ENCODE measurements around the gene CMIP.

The CMIP gene

DNA sequence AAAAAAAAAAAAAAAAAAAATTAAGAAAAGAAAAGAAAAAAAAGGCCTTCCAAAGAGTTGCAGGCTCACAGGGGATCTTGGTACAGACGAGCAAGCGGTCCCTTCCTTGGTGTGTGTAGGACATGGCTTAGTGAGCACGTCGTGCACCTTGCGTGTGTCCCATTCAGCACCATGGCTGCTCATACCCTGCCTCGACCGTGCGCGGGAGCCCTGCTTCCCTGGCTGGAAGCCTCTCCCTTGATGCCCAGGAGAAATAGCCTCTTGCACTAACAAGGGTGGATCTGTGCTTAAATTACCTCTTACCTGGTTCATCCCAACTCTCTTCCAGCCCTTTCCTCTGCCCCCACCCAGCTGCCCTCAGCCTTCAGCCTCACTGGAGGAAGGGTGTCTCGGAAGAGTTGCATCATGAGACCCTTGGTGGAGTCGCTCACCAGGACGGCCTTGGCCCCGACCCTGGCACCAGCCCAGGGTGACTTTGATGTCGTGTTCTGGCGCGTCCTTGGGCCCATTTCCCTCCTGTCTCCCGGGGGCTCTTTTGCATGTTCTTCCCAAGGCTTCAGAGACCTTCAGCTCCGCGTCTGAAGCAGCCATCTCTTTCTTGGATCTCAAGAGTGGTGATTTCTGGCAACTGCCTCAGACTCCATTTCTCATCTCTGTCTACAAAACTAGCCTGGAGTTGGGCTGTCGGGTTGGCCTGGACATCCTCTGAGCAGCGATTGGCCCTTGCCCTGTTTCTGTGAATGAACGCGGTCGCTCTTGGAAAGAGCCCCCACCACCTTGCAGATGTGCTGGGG lies 127.2 kb downstream of the CMIP start:
- no peak overlapping the region for H3K4me3 ChIP-seq (replicated peaks in 1 of 2; ENCODE audit: low read depth in 2 of 2, low read length in 2 of 2)
- TF ChIP-seq, protein P1, sequence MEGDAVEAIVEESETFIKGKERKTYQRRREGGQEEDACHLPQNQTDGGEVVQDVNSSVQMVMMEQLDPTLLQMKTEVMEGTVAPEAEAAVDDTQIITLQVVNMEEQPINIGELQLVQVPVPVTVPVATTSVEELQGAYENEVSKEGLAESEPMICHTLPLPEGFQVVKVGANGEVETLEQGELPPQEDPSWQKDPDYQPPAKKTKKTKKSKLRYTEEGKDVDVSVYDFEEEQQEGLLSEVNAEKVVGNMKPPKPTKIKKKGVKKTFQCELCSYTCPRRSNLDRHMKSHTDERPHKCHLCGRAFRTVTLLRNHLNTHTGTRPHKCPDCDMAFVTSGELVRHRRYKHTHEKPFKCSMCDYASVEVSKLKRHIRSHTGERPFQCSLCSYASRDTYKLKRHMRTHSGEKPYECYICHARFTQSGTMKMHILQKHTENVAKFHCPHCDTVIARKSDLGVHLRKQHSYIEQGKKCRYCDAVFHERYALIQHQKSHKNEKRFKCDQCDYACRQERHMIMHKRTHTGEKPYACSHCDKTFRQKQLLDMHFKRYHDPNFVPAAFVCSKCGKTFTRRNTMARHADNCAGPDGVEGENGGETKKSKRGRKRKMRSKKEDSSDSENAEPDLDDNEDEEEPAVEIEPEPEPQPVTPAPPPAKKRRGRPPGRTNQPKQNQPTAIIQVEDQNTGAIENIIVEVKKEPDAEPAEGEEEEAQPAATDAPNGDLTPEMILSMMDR (IDR thresholded peaks at IDR 0.05; ENCODE audit: low read depth, low read length) = no peak
- DNase-seq (ENCODE audit: low read depth in 2 of 2) = no peak

DNA sequence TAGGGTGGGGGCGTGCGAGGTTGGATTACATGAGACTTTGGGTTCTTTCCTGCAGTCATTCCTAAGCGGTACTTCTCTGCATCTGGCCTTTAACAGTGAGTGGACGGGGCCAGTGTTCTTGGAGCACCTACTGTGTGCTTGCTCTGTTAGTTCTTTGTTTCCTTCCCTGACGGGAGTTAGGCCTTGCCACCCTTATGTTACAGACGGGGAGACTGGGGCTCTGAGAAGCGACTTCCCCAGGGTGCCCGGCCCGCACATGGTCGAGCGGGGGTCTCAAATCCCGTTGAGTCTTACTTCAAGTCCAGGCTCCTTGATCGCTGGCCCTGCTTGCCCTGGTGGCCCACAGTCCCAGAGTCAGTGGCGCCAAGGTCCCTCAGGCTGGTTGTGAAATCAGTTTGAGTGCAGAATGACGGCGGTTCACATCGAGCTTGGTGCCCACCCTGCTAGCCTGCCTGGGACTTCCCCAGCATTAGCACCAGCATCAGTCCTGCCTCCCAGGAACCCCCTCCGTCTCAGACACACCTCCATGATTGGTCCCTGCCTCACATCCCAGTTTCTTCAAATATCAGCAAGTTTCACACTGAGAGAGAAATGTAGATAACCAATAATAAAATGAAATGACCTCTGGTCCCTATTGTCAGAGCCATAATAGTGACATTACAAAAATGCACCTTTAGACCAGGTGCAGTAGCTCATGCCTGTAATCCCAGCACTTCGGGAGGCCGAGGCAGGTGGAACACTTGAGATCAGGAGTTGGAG lies 128.0 kb downstream of the CMIP start:
- DNase-seq (ENCODE audit: low read depth in 2 of 2) = no peak
- H3K4me3 ChIP-seq (replicated peaks in 1 of 2; ENCODE audit: low read depth in 2 of 2, low read length in 2 of 2) = no peak overlapping the region
- TF ChIP-seq, protein P1 (IDR thresholded peaks at IDR 0.05; ENCODE audit: low read depth, low read length) = no peak

DNA sequence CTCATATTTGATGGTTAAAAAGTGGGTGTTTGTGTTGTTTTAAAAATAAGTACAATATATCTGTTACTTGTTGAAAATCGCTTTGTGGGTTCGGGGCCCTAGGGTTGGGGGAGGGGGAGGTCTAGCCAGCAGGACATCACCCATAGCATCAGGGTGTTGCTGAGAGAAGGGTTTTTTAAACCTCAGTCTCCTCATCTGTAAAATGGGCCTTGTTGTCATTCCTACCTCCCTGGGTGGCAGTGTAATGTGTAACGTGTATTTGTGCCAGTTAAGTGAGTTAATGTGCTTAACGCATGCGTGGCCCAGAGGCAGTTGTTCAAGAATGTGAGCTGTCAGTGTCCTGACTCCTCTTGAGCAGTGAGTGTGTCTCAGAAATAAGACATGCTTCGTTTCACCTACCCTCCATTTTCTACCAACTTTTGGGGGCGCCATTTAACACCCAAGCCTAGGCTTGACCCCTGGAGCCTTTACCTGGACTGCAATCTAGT lies 129.0 kb downstream of the CMIP start:
- DNase-seq (ENCODE audit: low read depth in 2 of 2) = no peak
- TF ChIP-seq, protein P1 (IDR thresholded peaks at IDR 0.05; ENCODE audit: low read depth, low read length) = no peak
- H3K4me3 ChIP-seq (replicated peaks in 1 of 2; ENCODE audit: low read depth in 2 of 2, low read length in 2 of 2) = no peak overlapping the region

DNA sequence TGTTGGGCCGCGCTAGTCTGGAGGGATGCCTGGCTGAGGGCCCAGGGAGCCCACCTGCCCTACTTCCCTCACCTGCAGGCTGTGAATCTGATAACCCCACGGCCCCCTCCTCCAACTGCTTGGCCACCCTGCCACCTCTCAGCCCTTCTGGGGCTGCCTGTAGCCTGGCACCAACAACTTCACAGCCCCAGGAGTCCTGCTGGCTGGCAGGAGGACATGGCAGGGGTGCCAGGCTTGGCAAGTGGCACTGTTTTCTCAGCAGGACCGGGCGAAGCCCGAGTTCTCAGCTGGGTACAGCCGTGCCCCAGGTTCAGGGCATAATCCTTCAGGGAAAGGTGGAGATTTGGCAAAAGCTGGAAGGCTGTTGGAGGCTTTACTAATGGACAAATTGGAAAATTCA lies 129.6 kb downstream of the CMIP start:
- DNase-seq (ENCODE audit: low read depth in 2 of 2) = no peak
- no peak overlapping the region for H3K4me3 ChIP-seq (replicated peaks in 1 of 2; ENCODE audit: low read depth in 2 of 2, low read length in 2 of 2)
- TF ChIP-seq, protein P1 (IDR thresholded peaks at IDR 0.05; ENCODE audit: low read depth, low read length) = no peak

DNA sequence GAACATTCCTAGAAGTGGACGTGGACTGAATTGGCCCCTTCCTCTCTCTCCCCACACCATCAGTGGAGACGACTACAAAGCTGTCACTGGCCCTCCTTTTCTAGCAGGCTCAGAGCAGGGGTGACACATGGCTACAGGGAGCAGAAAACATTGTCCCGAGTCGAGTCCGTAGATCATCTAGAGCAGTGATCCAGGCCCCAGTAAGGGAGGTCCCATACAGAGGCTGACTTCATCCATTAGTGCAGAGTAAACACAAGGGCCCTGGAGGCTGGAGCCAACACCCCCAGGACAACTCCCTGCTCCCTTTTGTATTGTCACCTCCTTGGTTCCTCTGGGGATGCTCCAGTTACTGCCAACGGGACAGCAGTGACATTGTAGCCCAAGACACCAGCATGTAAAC lies 130.7 kb downstream of the CMIP start:
- no peak overlapping the region for H3K4me3 ChIP-seq (replicated peaks in 1 of 2; ENCODE audit: low read depth in 2 of 2, low read length in 2 of 2)
- no peak for DNase-seq (ENCODE audit: low read depth in 2 of 2)
- TF ChIP-seq, protein P1 (IDR thresholded peaks at IDR 0.05; ENCODE audit: low read depth, low read length) = no peak

DNA sequence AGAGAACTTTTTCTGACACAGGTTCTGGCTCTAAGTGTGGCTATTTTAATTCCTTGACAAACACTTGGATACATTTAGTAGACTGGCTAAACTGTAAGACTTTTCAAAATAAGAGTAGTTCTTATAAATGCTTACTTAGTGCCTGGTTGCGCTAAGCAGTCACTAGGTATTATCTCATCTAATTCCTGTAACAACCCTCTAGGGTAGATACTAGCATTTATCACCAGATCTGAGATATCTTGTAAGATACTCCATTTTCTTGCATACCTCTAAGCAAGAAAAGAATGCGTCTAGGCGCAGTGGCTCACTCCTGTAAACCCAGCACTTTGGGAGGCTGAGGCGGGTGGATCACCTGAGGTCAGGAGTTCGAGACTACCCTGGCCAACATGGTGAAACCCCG lies 131.2 kb downstream of the CMIP start:
- TF ChIP-seq, protein P1 (IDR thresholded peaks at IDR 0.05; ENCODE audit: low read depth, low read length) = no peak
- no peak overlapping the region for H3K4me3 ChIP-seq (replicated peaks in 1 of 2; ENCODE audit: low read depth in 2 of 2, low read length in 2 of 2)
- no peak for DNase-seq (ENCODE audit: low read depth in 2 of 2)

All from cardiac fibroblast (primary cell).